ENCODE data around the gene SULT2B1.
"Not testable (repeated sequence)": the region's sequence is repeated elsewhere in the genome, so short reads cannot be mapped to it uniquely, and the experiment has no call there.

SULT2B1 gene

DNA sequence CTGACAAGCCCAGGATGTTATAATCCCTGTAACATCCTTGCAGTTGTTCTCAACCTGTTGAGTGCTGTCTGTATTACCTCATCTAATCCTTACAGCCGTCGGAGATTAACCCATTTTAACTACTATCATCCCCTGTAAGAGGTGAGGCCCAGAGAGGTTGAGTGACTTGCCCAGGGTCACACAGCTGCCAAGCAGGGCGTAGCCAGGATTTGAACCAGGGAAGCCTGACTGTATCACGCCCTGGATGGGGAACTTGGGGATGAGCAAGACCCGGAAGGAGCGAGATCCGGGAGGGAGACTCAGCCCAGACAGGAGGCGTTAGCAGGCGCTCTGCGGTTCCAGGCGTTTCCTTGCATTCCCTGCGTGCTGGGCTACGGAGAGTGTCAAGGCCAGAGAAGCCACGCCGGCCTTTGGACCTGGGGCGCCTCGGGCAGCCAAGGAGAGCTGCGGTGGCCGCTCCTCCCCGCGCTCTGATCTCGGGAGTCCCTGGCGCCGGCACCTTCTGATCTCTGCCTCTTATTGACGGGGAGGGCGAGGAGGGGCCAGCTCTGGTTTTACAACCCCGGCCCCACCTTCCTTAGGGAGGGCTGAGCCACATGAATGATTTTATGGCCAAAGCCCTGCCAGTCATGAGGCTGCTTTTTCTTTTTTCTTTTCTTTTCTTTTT, 6.2 kb downstream of the SULT2B1 start:
- DNase-seq (ENCODE audit: low read depth), result no peak

DNA sequence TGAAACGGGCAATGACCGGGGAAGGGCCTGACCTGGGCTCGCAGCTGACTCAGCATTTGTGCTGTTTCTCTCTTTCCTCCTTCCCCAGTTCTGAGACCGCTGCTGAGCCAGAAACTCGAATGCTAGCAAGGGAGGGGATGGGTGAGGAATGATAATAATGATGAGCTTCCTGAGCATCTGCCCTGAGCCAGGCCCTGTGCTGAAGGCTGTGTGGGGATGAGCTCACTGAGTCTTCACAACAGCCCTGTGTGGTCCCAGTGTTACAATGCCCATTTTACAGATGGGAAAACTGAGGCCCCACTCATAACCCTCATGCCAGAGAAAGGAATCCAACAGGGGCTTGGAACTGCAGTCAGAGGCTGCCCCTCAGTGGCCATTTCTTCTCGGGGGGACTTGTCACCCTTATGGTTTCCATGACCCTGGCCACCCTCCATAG, 8.1 kb downstream of the SULT2B1 start:
- DNase-seq (ENCODE audit: low read depth), result no peak

DNA sequence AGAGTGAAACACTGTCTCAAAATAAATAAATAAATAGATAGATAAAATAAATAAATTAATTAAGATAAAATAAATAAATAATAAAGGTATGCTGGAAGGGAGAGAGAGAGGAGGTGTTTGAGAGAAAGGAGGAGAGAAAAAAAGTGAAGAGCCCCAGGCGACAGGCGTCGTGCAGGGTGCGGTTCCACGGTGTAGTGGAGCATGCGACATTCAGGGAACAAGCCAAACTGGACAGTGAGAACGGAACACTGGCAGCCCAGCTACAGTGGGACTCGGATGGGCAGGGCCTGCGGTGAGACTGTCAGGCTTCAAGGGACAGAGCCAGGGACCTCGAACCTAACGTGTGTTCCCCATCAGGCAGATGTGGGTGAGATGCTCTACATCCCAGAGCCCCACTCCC, 9.4 kb downstream of the SULT2B1 start:
- no peak for DNase-seq (ENCODE audit: low read depth)

DNA sequence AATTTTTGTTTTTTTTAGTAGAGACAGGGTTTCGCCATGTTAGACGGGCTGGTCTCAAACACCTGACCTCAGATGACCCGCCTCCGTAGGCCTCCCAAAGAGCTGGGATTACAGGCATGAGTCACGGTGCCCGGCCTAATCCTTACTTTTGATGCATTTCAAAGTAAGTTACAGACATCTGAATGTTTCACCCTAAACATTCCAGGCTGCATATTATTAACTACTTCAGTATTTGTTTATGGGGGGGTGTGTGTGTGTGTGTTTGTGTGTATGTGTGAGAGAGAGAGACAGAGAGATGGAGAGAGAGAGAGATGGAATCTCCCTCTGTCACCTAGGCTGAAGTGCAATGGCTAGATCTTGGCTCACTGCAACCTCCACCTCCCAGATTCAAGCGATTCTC, 13.1 kb downstream of the SULT2B1 start:
- no peak for DNase-seq (ENCODE audit: low read depth)

DNA sequence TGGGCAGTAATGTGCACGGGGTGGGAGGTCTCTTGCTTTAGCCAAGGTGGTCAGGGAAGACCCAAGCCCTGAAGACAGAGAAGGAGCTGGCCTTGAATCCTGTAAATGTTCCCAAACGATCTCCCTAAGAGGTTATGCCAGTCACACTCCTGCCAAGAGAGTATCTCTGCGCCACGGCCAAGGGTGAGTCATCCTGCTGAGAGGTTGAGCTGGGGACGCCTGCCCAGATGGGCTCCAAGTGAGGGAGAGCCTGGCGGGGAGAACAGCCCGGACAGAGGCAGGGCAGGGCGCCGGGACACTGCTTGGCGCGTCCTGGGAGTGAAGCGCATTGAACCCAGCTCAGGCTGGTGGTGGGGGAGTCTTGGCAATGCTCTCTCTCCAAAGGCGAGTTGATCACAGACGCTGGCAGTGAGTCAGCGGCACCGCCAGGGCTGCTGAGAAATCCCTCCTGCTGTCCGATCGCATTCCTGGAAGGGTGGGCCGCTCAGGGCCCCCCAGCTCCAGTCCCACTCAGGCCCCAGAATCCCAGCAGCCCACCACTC, 16.4 kb downstream of the SULT2B1 start:
- DNase-seq (ENCODE audit: low read depth), result peak; percentile 81

DNA sequence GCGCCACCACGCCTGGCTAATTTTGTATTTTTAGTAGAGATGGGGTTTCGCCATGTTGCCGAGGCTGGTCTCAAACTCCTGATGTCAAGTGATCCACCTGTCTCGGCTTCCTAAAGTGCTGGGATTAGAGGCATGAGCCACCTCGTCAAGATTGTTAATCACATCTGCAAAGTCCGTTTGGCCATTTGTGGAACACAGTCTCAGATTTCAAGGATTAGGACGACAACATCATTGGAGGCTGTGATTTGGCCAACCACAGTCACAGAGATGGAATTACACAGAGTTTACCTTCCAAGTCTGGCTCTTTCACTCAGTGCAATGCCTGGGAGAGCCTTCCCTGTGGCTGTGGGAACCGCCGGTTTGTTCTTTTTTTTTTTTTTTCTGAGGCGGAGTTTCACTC, 17.8 kb downstream of the SULT2B1 start:
- no peak for DNase-seq (ENCODE audit: low read depth)

DNA sequence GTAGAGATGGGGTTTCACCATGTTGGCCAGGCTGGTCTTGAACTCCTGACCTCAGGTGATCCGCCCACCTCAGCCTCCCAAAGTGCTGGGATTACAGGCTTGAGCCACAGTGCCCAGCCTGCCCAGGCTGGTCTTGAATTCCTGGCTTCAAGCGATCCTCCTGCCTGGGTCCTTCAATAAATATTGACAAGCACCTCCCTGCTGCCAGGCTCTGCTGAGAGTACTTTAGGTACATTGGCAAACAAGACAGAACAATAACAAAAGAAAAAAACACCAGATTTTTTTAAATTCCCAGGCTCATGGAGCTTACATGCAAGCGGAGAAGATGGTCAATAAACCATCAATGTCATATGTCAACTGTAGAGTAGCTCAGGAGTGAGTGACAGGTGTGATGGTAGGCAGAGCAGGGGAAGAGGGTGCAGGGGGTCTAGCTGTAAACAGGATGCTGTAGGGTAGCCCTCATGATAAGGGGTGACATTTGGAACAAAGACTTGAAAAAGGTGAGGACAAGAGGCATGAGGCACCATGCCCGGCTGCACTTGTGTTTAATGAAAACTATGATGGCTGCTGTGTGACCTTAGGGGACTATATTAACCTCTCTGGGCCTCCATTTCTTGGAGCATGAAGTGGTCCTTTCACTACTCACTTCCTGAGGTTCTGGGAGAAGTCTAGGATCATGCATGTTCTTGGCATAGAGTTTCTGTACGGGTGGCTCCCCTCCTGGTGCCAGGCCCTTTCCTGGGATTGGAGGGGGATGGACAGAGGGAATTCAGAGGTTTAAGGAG, 19.6 kb downstream of the SULT2B1 start:
- DNase-seq (ENCODE audit: low read depth), result no peak

DNA sequence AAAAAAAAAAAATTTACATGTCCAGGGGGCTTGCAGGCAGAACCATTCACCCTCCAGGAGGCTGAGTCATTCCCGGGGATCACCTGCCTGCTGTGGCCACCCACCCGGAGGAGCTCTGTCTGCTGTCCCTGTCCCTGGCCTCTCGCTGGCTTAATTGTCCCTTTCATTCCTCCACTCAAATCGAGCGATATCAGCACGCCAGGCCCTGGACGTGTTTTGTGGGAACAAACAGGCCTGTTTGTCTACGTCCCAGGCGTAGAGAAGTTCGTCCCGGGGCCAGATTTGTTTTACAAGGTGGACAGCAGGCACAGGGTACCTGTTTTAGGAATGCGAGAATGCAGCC, 21.2 kb downstream of the SULT2B1 start:
- no peak for DNase-seq (ENCODE audit: low read depth)

DNA sequence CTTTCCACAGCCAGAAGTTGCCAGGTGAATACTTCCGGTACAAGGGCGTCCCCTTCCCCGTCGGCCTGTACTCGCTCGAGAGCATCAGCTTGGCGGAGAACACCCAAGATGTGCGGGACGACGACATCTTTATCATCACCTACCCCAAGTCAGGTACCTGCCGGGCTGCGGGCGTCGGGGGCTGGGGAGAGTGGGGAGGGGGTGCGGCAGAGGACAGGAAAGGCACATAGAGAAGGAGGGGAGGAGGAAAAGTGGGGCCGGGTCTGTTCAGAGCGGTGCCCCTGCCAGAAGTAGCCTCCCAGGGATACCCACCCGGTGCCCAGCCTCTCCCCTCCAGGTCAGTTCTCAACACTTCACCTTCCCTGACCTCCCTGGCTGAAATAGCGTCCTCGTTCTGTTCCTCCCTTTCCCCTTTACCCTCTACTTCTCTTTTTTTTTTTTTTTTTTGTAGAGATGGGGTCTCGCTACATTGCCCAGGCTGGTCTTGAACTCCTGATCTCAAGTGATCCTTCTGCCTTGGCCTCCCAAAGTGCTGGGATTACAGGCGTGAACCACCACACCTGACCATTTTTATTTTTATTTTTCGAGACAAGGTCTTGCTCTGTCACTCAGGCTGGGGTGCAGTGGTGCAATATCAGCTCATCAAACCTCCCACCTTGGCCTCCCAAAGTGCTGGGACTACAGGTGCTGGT, 24.1 kb downstream of the SULT2B1 start:
- DNase-seq (ENCODE audit: low read depth), result no peak

DNA sequence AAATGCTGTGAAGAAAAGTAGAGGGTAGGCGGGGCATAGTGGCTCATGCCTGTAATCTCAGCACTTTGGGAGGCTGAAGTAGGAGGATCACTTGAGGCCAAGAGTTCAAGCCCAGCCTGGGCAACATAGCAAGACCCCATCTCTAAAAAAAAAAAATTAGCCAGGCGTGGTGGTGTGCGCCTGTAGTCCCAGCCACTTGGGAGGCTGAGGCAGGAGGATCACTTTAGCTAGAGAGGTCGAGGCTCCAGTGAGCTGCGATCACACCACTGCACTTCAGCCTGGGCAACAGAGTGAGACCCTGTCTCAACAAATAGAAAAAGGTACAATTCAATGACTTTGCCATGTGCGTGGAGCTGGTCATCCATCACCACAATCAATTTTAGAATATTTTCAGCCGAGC, 25.9 kb downstream of the SULT2B1 start:
- not testable (repeated sequence) for DNase-seq (ENCODE audit: low read depth)

DNA sequence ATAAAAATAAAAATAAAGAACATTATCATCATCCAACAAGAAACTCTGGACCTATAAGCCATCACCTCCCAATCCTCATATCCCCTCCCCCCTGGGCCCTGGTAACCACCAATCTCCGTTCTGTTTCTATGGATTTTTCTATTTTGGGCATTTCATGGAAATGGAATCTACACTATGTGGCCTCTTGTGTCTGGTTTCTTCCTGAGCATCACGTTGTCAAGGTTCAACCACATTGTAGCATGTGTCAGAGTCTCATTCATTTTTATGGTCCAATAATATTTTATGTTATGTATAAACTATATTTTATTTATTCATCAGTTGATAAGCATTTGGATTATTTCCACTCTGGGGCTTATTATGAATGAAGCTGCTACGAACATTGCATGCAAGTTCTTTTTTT, 26.9 kb downstream of the SULT2B1 start:
- DNase-seq (ENCODE audit: low read depth), result no peak

DNA sequence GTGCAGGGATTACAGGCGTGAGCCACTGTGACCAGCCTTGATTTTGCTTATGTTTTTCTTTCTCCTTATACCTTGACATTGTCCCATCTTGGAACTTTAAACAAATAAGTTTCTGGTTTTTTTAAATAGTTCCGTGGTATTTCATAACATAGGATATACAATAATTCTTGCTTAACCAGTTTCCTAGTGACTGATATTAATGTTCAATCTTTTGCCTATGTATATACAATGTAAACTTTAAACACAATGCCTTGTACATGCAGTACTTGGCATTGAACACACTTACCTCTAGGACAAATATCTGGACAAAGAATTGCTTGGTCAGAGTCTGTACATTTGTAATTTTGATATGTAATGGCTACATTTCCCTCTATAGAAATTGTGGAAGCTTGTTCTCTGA, 30.2 kb downstream of the SULT2B1 start:
- DNase-seq (ENCODE audit: low read depth), result no peak

DNA sequence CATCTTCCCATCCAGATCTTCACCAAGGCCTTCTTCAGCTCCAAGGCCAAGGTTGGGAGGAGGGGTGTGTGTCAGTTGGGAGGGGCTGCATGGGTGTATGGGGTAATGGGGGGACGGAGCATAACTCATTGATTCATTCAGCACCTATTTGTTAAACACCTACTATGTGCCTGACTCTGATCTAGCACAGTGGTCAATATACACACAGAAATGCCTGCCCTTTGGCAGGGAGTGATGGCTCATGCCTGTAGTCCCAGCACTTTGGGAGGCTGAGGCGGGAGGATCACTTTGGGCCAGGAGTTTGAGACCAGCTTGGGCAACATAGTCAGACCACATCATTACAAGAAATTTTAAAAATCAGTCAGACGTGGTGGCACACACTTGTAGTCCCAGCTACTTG, 35.4 kb downstream of the SULT2B1 start:
- DNase-seq (ENCODE audit: low read depth), result no peak

DNA sequence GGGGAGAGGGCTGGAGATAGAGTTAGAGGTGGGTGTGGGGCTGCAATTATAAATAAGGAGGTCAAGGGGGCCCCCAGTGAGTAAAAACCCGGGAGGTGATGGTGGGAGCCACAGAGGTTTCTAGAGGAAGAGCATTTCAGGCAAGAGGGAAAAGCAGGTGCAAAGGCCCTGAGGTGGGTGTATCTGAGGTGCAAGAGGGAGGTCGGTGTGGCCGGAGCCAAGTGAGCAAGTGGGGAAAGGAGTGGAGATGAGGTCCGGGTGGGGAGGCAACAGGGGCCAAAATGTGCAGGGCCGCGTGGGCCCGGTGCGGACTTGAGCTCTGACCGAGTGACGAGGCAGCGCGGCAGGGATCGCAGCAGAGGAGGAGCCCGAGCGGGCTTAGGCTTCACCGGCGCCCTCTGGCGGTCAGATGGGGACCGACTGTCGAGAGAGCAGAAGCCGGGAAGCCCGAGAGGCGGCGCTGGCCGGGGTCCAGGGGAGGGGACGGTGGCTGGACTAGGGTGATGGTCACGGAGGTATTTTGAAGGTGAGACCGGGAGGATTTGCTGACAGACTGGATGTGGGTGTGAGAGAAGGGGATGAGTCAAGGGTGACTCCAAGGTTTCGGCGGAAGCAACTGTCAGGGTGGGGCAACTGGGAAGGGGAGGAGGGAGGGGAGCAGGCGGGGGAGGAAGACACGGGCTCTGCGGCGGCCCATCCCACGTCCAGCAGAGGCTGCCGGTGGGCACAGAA, 36.9 kb downstream of the SULT2B1 start:
- DNase-seq (ENCODE audit: low read depth), result no peak

DNA sequence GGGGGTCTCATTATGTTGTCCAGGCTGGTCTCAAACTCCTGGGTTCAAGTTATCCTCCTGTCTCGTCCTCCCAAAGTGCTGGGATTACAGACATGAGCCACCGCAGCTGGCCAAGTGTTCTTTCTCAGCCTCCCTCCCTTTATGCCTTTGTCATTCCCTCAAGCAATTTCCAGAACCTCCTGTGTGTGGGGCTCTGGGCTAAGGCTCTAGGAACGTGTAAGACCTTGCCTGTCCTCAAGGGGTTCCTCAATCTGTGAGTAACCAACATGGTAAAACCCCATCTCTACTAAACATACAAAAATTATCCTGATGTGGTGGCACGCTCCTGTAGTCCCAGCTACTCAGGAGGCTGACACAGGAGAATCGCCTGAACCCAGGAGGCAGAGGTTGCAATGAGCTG, 39.0 kb downstream of the SULT2B1 start:
- no peak for DNase-seq (ENCODE audit: low read depth)

DNA sequence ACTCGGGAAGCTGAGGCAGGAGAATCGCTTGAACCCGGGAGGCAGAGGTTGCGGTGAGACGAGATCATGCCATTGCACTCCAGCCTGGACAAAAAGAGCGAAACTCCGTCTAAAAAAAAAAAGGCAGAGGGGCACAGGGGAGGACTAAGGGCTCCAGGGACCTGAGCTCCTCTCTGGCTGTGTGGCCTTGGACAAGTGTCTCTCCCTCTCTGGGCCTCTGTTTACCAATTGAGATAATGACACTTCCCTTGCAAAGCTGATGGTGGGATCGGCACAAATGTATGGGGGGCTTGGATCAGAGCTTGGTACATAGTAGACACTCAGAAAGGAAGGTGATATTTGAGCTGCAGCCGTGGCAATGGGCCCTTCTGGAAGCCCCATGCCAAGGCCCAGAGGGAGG, 43.2 kb downstream of the SULT2B1 start:
- no peak for DNase-seq (ENCODE audit: low read depth)

DNA sequence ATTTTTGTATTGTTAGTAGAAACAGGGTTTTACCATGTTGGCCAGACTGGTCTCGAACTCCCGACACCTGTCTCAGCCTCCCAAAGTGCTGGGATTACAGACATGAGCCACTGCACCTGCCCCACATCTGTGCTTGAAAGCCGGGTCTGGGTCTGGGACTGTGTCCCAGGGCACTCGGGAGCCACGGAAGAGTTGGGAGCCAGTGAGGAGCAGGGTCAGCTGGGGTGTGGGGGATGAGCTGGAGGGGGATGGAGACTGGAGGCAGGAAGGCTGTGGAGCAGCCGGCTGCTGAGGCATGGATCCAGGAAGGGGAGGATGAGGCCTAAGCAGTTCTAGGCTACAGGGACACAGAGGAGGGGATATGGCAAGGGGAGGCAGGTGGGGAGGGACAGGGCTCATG, 43.9 kb downstream of the SULT2B1 start:
- no peak for DNase-seq (ENCODE audit: low read depth)

DNA sequence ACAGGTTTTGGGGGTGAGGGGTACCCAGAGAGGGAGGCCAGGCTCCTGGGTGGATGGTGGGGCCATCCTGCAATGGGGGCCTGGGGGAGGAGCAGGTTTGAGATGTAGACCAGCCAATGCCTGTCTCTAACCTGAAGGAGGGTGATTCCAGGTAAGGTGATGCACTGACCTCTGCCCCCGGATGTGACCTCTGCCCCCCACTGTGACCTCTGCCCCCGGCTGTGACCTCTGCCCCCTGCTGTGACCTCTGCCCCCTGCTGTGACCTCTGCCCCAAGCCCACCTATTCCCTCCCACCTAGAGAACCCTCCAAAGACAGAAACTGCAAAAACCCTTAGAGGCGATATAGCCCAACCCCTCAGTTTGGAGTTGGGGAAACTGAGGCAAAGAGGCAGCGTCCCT, 44.3 kb downstream of the SULT2B1 start:
- no peak for DNase-seq (ENCODE audit: low read depth)

DNA sequence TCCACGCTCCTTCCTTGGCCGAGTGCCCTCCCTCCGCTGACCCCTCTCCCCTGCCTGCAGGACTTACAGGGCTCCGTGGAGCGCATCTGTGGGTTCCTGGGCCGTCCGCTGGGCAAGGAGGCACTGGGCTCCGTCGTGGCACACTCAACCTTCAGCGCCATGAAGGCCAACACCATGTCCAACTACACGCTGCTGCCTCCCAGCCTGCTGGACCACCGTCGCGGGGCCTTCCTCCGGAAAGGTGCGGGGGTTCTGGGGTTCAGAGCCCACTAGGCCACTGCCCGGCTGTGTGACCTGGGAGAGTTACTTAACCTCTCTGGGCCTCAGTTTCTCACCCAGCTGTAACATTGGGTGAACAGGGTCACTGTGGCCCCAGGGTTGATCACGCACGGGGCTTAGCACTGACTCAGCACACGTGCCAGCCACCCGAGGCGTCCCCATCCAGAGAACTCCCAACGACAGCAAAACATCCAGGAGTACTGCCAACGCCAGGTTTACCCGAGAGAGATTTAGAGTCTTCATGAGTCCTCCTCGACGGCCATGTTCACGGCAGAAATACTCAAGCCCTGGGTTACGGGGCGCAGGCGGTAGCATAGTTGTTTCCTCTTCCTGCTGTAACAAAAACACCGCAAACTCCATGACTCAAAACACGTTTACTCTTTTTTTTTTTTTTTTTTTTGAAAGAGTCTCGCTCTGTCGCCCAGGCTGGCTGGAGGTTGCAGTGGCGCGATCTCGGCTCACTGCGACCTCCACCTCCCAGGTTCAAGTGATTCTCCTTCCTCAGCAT, 44.9 kb downstream of the SULT2B1 start:
- DNase-seq (ENCODE audit: low read depth), result no peak

DNA sequence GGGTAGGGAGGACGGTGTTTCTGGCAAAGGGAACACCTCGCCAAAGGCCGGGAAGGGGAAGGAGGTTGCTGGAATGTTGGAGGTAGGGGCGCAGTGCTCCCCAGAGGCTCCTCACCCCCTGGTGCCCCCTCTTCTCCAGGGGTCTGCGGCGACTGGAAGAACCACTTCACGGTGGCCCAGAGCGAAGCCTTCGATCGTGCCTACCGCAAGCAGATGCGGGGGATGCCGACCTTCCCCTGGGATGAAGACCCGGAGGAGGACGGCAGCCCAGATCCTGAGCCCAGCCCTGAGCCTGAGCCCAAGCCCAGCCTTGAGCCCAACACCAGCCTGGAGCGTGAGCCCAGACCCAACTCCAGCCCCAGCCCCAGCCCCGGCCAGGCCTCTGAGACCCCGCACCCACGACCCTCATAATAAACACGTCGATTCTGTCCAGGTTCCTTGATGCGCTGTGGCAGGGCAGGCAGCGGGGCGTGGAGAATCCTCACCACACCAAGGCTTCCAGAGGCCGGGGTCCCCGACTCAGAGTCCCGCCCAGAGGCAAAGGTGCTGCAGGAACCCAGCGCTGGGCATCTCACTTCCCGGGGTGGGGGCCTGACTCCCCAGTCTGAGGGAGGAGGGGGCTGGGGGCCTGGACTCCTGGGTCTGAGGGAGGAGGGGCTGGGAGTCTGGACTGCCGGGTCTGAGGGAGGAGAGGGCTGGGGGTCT, 47.2 kb downstream of the SULT2B1 start:
- DNase-seq (ENCODE audit: low read depth), result no peak
